GM21576 (cell line): ENCODE results near the gene MMS19.
"Not testable (repeated sequence)": the region's sequence is repeated elsewhere in the genome, so short reads cannot be mapped to it uniquely, and the experiment has no call there.

Source experiments
- ATAC-seq: cut with Tn5 transposase; IDR thresholded peaks from one replicate; pipeline ENCODE4 v1.9.1; 2021; ENCODE audit warnings: mild to moderate bottlenecking, moderate library complexity; ENCODE audit not compliant: unreplicated experiment

MMS19 gene

GRCh38 chr10:97498076-97498840 is at the start of gene MMS19:
Gene MMS19 (minus strand): TSS chr10:97498422. CDS start chr10:97498384, 38 bp downstream.
- ATAC-seq: peak; percentile 87

- no peak for ATAC-seq
Measured at GRCh38 chr10:97547962-97548361, 49.7 kb upstream of the MMS19 start.

GRCh38 chr10:97547271-97547600 is 49.0 kb upstream of the MMS19 start:
- ATAC-seq: no peak

GRCh38 chr10:97546456-97547270 is 48.4 kb upstream of the MMS19 start:
- ATAC-seq: no peak

- no peak for ATAC-seq
Measured at GRCh38 chr10:97543025-97543546, 44.9 kb upstream of the MMS19 start.

- ATAC-seq: no peak
Measured at GRCh38 chr10:97542169-97543024, 44.2 kb upstream of the MMS19 start.

- ATAC-seq: no peak
Measured at GRCh38 chr10:97540669-97541500, 42.7 kb upstream of the MMS19 start.

- no peak for ATAC-seq
Measured at GRCh38 chr10:97539523-97540200, 41.4 kb upstream of the MMS19 start.

GRCh38 chr10:97538839-97539238 is 40.6 kb upstream of the MMS19 start:
- ATAC-seq: no peak

- no peak for ATAC-seq
Measured at GRCh38 chr10:97538411-97538810, 40.2 kb upstream of the MMS19 start.

- no peak for ATAC-seq
Measured at GRCh38 chr10:97537186-97537869, 39.1 kb upstream of the MMS19 start.

- no peak for ATAC-seq
Measured at GRCh38 chr10:97534746-97535367, 36.6 kb upstream of the MMS19 start.

- no peak for ATAC-seq
Measured at GRCh38 chr10:97533888-97534287, 35.7 kb upstream of the MMS19 start.

- ATAC-seq: no peak
Measured at GRCh38 chr10:97532935-97533671, 34.9 kb upstream of the MMS19 start.

- ATAC-seq: no peak
Measured at GRCh38 chr10:97531401-97531986, 33.3 kb upstream of the MMS19 start.

GRCh38 chr10:97529685-97530465 is 31.7 kb upstream of the MMS19 start:
- no peak for ATAC-seq

- ATAC-seq: not testable (repeated sequence)
Measured at GRCh38 chr10:97528876-97529275, 30.7 kb upstream of the MMS19 start.
